NCI-H1417 (cell line): Measurements from ENCODE around the gene ST7L.
"Not testable (repeated sequence)": the region's sequence is repeated elsewhere in the genome, so short reads cannot be mapped to it uniquely, and the experiment has no call there.

Experiments used
- DNase-seq, 3 experiments: peaks; one replicate each; lab custom pipeline; 2025; lab: John Stamatoyannopoulos, UW

Gene ST7L

GRCh38 chr1:112492076-112492475, 126.9 kb downstream of the ST7L start:
- no peak for DNase-seq

GRCh38 chr1:112488141-112488540, 130.8 kb downstream of the ST7L start:
- no peak for DNase-seq

- not testable (repeated sequence) for DNase-seq
These were observed 131.3 kb downstream of the ST7L start for GRCh38 chr1:112487686-112488085.

- DNase-seq, result not testable (repeated sequence)
These were observed 132.9 kb downstream of the ST7L start for GRCh38 chr1:112486063-112486462.

- DNase-seq, result no peak
These were observed 140.6 kb downstream of the ST7L start for GRCh38 chr1:112478314-112478713.

GRCh38 chr1:112477550-112477949, 141.4 kb downstream of the ST7L start:
- no peak for DNase-seq
